ENCODE results near the gene NOTCH3.

The NOTCH3 gene

DNA sequence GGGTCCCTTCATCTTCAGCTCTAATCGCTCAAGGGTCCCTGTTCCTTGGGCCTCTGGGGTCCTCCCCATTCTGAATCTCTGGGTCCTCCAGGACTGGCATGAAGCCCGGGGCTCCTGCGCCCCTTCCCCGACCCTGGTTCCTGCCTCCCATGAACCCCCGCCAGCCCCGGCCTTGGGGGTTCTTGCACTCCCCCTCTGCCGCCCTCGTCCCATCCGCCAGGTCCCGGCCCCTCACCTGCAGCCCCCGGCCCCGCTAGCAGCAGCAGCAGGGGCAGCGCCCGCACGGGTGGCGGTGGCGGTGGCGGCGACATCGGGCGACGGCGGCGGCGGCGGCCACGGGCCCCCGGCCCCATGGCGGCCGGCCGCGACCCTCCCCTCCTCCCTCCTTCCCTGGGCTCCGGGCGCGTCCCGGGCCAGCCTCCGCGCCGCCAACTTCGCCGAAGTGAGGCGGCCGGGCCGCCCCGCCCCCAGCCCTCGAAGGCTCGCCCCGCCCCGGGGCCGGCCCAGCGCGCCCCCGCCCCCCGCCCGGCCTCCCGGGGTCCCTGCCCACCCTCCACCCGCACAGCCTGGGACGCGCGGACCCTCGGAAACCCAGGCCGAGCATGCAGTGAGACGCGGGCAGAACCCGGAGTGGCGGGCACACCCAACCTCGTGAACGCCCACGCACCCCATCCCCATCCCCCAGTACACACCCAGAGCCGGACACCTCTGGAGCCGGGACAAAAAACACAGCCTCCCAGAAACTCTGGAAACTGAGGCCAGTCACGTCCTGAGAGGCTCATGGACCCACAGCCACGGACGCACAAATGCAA lies at the start of gene NOTCH3:
Gene NOTCH3, minus strand, starts transcription at position 443 of the 812 bp plus-strand sequence. Its CDS starts 90 bp downstream, at position 353.
- no peak for DNase-seq

DNA sequence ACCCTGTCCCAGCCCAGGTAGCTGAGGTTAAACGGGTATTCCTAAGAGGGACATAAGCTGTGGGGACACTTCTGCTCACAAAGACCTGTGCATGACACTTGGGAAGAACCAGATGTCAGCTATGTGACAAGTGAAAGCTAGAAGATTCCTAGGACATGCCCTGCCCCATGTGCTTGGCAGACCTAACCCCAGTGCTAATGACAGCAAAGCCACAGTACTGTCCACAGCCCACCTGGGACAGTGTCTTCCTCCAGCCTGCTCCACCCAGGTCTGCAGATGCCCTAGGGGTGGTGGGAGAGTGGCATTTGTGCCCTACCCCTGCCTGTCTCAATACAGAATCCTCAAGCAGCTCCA lies 49.8 kb upstream of the NOTCH3 start:
- no peak for DNase-seq

DNA sequence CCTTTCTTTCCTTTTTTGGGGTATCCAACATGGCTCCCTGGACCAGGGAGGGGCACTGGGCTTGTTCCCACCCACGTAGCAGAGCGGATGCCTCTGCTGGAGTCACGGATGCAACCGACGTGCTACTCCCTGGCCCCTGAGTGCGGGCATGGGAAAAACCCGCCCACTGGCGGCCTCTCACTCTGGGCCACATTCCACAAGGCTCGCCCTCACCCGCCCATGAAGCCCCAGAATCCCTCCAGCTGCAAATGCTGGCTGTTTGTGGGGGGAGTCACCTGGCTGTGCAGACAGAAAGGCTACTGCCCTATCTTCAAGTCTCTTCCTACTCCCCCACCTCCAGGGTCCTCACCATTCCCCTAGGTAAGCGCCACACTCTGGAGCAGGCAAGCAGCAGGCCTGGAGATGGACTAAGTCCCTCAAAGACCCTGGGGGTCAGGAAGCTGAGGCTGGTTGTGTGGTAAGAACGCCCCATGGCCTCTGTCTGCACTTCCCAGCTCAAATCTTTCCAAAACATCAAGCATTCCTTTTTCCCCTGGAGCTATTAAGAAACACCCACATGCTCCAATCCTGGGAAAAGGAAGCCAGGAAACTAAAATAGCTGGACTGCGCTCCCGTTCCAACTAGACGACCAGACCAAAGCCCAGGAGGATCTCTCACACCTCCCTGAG lies 49.3 kb upstream of the NOTCH3 start:
- DNase-seq: no peak

DNA sequence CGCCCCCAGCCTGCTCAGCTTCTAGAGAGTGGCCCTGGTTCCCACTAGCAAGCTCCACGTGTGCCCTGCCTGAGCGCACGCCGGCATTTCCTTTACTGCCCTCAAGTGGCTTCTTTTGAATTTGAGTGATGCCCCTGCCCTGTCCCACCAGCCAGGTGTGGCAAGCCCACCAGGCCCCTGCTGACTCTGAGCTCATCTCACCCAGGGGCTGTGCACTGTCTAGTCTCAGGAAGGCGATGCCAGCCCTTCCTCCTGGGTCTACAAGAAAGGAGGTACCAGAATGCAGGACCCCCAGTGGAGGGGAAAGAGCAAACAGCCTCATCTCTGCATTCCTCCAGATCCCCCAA lies 48.7 kb upstream of the NOTCH3 start:
- no peak for DNase-seq

DNA sequence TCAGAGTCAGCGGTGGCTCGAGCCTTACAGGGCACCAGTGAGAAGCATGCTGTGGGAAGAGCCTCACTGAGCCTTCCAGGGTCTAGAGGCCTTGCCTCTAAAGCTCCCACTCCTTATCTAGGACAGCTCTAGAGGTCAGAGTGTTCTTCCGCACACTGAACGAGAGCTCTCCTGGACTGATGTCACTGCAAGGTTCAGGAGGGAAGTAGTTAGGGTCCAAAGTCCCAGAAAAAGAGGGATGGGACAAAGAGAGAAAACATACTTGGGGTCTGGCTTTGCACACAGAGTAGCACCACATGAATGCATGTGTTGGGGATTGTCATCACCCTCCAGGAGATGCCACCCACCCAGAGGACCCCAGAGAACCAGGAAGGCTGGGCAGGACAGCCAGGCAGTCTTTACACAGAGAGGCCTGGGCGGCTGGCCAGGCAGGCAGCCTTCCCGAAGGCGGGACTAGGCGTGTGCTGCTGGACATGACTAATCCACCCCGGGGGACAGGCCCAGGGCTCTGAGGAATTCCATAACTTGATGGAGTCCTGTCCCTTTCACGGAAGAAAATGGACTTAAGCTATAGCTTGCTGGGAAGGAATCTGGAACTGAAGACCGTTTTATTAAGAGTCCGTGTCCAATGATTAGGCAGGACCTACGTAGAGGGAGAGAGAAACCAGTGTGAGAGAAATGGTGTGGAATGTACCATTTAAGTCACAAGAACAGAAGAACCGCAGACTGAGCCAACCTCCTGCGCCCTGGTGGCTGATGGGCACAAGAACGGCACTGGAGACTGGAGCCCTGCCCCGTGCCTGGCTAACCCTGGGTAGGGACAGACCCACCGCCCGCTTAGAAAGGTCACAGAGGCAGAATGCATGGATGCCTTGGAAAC lies 48.1 kb upstream of the NOTCH3 start:
- DNase-seq: no peak

DNA sequence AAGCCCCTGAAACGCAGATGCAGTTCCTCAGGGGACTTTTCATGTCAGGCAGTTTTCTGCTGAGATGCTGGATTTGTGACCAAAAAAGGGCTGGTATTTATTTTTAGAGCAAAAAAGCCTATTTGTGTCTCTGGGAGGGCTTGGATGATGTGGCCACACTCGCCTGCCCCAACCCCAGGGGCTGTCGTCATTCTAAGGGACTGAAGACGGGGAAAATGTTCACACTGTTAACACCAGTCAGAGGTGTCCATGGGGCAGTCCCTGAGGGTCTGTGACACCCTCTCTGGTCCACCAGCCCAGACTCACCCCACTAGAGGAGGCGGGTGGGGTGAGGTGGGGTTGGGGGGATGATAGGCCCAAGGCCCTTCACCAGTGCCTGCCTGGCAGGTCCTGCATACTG lies 47.3 kb upstream of the NOTCH3 start:
- no peak for DNase-seq

DNA sequence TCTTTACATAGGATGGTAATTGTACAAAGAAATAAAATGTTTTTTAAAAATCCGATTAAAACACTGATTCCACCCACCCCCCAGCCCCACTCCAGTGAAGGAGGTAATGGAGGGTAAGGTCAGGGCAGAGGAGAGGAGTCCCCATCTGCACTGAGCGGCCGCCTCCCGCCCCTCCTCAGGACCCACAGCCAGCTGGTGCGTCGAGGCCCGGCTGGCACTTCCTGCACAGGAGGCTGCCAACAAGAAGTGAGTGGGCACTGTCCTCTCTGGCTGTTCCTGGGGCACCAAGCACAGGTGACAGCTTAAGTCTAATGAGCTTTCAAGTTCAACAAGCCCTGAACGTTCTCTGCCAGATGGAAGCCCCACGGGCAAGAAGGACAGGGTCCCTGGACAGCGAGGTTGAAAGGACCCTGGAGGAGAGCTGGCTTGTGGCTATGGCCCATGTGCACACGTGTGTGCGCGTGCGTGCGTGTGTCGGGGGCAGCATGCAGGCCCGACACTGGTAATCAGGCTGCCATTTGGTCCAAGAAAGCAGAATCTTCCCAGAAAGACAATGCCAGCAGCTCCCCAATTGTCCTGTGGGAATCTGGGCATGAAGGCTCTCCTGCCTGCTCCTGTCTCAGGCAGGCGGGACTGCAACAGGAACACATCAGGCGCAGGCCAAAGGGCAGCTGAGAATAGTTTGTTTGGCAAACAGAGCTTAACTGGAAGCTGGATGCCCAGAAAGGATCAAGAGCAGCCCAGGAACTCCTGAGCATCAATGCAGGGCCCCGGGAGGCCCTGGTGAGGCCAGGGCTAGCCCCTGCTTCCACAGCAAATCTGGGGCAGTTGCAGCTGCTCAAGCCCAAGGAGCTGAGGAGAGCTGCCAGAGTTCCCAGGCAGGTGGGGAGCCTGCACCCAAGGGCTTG lies 46.6 kb upstream of the NOTCH3 start:
- no peak for DNase-seq

DNA sequence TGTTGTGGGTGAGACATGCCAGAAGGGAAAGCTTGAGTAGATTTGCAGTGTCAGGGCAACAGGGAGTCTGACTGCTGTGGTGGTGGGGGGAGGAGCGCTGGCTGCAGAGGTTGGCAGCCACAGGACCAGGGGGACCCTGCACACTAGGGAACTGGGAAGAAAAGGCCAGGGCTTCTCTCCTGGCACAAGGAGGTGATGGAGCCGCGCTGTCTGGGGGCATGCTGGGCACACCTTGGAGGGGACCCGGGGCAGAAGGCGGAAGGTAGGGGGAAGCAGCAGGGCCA lies 45.3 kb upstream of the NOTCH3 start:
- DNase-seq: no peak

DNA sequence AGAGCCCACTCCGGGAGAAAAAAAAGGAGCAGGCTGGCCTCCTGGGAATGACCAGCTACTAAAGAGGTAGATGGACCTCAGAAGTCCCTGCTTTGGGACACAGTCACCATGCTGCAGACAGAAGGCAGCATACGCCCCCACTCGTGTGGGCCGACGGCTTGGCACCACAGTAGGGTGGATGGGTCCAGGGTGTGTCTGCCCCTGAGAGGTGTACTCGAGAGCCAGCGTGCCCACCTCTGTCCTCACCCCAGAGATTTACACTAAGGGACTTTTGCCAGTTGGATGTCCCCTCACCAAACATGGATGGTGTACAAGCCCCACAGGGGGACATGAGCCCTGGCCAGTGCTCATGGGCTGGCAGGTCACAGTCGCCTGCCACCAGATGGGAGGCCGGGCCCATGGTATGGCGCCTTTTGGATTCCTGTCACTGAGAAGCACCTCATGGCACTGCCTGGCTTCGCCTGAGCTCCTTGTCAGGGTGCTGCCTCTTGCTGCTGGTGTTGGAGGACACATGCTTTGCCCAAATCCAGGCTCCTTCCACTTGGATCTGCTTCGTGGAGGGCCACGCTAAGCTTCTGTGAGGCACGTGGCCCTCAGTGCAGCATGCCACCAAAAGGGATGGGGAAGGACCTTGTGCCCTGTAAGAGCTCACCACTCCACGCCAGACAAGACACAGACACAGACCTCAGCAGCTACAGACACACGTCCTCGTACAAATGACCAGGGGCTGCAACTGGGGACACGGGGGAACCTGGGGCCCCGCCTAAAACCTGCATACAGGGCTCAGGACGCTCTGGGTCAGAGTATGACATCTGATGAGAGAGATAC lies 44.8 kb upstream of the NOTCH3 start:
- no peak for DNase-seq

DNA sequence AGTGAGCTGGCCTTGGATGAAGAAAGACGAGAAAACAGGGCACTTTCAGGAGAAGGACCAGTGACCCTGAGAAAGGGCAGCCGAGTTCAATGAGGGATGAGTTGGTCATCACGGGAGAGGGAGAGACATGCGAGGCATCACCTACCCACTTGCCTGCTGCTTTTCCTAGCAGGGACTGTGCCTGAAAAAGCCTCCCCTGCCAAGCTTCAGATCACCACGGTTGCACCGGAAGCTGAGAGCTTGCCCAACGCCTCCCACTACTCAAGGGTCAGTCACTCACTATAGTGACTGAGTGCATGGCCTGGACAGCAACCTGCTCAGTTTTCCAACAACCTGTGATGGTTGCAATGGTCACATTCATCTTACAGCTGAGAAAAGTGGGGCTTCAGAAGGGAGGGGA lies 44.0 kb upstream of the NOTCH3 start:
- no peak for DNase-seq

DNA sequence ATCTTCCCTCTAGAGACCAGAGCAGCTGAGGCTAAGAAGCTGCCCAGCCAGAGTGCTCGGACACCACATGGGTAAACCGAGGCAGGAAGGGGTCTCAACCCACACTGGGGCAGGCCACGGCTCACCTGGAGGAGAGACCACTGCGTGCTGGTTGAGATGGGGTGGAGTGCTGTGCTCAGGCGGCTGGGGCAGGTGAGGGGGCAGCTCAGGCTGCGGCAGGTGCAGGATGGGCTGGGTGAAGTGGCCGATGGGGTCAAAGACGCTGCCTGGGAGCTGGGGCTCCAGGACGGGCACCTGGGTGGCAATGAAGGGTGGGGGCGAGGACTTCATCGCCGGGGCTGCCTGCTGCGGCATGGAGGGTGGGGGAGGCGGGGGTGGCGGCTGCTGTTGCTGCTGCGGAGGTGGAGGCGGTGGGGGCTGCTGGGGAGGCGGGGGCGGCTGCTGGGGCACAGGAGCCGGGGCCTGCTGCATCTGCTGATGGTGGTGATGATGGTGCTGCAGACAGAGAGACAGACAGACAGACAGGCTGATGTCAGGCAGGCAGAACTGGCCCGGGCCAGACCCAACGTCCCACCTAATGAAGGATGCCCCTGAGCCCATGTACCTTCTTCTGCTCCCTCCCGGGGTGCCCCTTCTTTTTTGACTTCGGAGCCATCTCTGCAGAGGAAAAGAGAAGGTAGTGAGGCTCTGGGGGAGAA lies 43.5 kb upstream of the NOTCH3 start:
- no peak for DNase-seq

DNA sequence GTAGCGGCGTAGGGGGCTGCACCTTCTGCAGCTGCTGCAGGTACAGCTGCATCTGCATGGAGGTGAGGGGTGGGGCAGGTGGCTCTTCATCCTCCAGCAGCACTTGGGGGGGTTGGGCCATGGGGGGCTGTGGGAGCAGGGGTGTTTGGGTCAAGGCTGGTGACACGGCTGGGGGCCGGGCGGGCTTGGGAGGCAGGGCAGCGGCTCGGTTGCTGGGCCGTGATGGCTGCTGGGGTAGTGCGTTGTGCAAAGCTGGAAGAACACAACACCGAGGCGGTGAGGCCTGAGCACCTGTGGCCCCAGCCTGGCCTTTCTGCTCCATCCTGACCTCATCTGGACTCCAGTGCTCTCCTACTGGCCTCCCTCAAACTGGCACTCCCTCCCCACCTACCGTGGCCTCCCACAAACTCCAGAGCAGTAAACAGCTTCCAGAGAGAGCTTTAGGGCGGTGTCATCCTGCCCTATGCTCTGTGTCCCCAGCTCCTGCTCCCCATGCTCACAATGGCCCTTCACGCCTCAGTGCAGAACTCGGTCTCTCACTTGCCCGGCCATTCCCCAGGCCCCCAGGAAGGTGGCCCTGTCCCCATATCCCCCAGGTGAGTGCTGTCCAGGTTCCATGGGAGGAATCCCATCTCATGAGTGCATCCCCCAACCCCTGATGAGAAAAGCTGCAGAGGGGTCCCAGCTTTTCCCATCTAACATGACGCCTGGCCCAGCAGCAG lies 42.6 kb upstream of the NOTCH3 start:
- no peak for DNase-seq

DNA sequence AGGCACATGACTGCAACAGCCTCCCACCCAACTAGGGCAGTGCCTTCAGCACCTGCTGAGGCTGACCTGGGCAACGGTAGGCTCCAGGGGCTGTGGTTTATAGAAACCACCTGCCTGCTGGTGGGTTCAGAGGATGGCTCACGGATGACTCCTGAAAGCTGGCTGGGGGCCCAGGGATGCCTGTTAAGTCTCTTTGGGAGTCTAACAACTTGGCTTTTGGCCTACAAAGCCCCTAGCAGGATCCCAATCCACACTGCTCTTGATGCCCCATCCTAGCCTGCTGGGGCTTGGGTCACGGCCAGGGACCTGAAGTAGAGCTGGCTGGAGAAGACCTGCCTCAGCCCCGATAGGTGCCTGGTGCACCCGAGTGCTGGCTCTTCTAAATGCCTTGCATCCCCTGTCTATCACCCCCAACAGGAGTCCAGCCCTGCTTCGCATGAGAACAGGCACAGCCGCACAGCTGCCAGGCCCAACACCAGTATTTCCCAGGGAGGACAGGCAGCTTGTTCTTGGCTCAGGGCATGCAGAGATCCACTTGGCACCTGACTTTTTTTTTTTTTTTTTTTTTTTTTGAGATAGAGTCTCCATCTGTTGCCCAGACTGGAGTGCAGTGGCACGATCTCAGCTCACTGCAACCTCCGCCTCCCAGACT lies 40.6 kb upstream of the NOTCH3 start:
- DNase-seq: peak; percentile 84

DNA sequence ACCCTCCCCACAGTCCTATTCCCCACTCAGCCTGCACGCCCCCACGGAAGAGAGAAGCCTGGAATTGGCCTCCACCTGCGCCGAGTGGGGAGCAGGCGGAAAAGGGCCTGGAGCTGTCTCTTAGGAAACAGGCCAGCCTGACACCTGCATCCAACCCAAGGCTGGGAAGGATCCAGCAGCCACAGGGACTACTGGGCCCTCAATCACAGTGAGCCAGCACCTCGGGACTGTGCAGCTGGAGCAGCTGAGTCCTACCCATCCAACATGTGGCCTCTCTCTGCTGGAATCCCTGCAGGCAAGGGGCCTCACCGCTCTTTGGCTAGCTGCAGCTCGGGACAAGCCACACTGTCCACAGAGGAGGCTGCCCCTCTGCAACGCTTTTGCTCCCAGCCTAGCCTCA lies 39.7 kb upstream of the NOTCH3 start:
- DNase-seq: no peak

DNA sequence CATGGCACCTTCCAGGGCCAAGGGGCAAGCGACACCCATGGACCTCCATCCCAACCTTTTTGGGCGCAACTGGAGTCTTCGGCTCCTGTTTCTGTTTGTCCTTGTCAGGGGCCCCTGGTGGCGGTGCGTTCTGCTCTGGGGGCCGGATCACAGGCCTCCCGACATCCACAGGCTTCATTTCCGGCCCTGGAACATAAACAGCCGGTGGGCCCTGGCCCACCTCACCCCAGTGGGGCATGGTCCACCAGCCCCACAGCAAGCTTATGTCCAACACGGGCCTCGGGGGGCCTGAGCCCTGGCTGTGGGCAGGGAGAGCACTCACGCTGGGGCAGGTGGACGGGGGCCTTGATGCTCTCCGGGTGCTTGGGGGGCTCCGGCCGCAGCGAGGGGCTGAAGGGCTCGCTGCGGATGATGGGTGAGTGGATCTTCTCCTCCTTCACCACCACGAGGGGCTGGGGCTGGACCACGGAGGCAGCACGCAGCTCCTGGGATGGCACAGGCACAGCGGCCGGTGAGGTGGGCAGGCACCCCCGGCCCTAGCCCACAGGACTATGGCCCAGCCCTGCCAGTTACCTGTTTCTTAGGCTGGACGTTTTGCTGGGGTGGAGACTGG lies 38.6 kb upstream of the NOTCH3 start:
- no peak for DNase-seq

DNA sequence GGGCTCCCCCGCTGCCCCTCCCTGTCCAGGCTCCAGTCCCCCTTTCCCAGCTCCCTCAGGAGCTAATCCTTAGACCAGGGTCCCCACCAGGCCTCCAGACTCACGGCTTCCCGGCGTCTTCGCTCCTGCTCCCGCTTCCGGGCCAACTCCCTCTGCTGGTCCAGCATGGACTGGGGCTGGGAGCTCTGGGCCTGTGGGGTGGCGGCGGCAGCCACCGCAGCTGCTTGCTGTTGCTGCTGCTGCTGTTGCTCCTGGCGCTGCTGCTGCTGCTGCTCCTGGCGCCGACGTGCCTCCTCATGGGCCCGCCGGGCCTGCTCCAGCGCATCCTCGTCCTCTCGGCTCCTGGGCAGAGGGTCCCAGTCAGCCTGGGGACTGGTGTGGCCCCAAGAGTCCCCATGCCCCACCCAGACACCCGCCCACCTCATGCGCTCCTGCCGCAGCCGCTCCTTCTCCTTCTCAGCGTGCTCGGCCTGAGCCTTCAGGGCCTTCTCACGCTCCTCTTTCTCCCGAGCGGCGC lies 37.9 kb upstream of the NOTCH3 start:
- DNase-seq: no peak

DNA sequence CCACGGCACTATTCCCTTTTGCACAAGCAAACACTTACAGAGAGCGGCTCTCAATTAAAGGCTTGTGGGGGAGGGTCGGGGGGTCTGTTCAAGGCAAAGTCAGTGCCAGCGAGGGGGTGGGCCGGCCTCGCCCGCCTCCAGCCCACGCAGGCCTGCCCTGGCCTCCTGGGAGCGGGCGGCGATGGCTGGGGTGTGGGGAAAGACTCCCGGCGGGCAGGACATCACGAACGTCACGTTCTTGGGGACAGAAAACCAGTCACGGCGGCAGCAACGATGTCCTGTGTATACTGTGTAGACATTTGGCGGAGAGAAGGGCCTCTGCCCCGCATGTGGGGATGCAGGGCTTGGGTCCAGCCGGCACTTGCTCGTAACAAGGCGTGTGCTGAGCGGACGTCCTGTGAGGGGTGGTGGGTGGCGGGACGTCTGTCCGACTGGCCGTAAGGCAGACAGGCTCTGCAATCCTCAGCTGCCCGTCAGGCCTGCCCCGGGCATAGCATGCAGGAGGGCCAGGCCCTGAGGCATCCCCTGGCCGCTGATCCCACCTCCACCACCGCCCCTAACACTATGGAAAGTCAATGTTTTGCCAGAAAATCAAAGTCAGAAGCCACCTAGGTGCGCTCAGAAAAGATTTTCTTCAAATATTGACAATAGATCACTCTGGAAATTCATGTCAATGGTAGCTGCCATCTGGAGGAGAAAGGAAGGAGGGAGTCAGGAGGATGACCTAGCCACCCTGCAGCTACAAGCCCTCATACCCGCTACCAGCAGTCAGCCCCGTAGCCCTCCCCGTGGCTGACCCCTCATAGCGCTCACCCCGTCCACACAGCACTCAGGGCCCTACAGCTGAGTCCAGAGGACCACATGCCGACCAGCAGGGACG lies 37.2 kb upstream of the NOTCH3 start:
- no peak for DNase-seq

DNA sequence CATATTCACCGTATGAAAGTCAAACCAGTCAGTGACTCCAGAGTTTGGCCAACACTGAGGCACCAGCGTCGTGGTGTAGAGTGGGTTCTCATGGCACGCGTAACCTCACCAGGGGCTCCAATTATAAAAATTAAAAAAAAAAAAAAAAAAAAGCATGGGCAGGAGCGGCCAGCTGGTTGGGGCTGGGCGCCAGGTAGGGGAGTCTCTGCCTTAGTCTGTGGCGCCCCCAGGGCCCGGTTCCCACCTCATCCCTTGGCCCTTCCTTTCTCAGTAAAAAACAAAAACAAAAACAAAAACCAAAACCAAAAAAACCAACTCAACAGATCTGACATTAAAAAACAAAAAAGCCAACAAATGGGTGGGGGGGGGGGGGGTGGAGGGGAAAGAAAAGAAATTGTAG lies 36.1 kb upstream of the NOTCH3 start:
- DNase-seq: no peak

Data from DMS79 (cell line).